GM12878 (cell line): ENCODE data around the gene TPST1. TPM values are rescaled to one million over a fixed set of nuclear protein-coding genes. Genes with fewer than 3 reads are reported as not detected.
"Not testable (repeated sequence)": the region's sequence is repeated elsewhere in the genome, so short reads cannot be mapped to it uniquely, and the experiment has no call there.

Experiments used
- ATAC-seq: fragments of 200-7000 bp; cut with Tn5 transposase; 3 replicates; pipeline ENCODE4 v1.9.1; 2020; ENCODE audit warnings: mild to moderate bottlenecking, moderate library complexity
- BruUV-seq: library from RNA; stranded (reverse); fragments of 400-500 nt; replicated peaks from 2 replicates; lab custom pipeline; 2021; lab: Mats Ljungman, UMichigan
- CTCF ChIA-PET: fragments of 300-600 bp; sonication (Branson Sonifier 250); formaldehyde crosslinking; extraction: SDS; loops from one replicate; lab custom pipeline; 2021; ENCODE audit warnings: inconsistent platforms; lab: Yijun Ruan, JAX
- POLR2A ChIA-PET: fragments of 350-600 bp; formaldehyde crosslinking; extraction: SDS; loops from one replicate; lab custom pipeline; 2021; ENCODE audit warnings: inconsistent platforms; lab: Charles Lee
- RAD21 ChIA-PET: fragments of 300-600 bp; sonication (Branson Sonifier 250); formaldehyde crosslinking; loops from one replicate; lab custom pipeline; 2023; ENCODE audit warnings: antibody characterized with exemption; ENCODE audit not compliant: unreplicated experiment; lab: Charles Lee
- SMC1A ChIA-PET: fragments of 300-600 bp; sonication (Branson Sonifier 250); formaldehyde crosslinking; loops from one replicate; lab custom pipeline; 2023; ENCODE audit not compliant: unreplicated experiment, uncharacterized antibody; lab: Charles Lee
- DNase-seq: peaks from one replicate; pipeline ENCODE4 v3.0.0-alpha.2; 2011; ENCODE audit warnings: low read depth, low spot score
- FAIRE-seq: peaks from 3 replicates; lab custom pipeline; 2011; peaks lifted over from hg19 to GRCh38; lab: Jason Lieb, UNC
- H2AFZ ChIP-seq: 2 replicates; pipeline ENCODE4 v1.6.0; 2011; ENCODE audit warnings: low read depth, low read length, control low read depth; ENCODE audit not compliant: control insufficient read depth
- H3K27ac ChIP-seq: 2 replicates; pipeline ENCODE4 v1.5.1; 2011; ENCODE audit warnings: control low read depth; ENCODE audit not compliant: control insufficient read depth, insufficient read depth
- H3K27me3 ChIP-seq, 2 experiments: replicated peaks in 1 of 2; 2 replicates each; pipeline versions ENCODE4 v1.6.0 to v1.6.1; 2011; ENCODE audit warnings: low read length in 1 of 2; ENCODE audit not compliant: control insufficient read depth in 2 of 2, insufficient read depth in 2 of 2
- H3K36me3 ChIP-seq, 2 experiments: 2 replicates each; pipeline ENCODE4 v1.5.1; 2011; ENCODE audit warnings: low read length in 1 of 2; ENCODE audit not compliant: control insufficient read depth in 2 of 2, insufficient read depth in 2 of 2
- H3K4me1 ChIP-seq: 2 replicates; pipeline ENCODE4 v1.6.1; 2011; ENCODE audit warnings: mild to moderate bottlenecking, low read length, moderate library complexity, mixed read lengths; ENCODE audit not compliant: control insufficient read depth, insufficient read depth
- H3K4me2 ChIP-seq: 2 replicates; pipeline ENCODE4 v1.6.0; 2011; ENCODE audit warnings: control low read depth; ENCODE audit not compliant: control insufficient read depth, insufficient read depth
- H3K4me3 ChIP-seq: fragments of 200-600 bp; sonication (generic); 2 replicates; pipeline ENCODE4 v1.5.1; 2016
- H3K79me2 ChIP-seq: 2 replicates; pipeline ENCODE4 v1.6.0; 2011; ENCODE audit warnings: low read length; ENCODE audit not compliant: control insufficient read depth, insufficient read depth
- H3K9ac ChIP-seq: 2 replicates; pipeline ENCODE4 v1.8.0; 2011; ENCODE audit warnings: low read length, control low read depth, mixed read lengths; ENCODE audit not compliant: control insufficient read depth, insufficient read depth
- H3K9me3 ChIP-seq: replicated peaks from 3 replicates; pipeline ENCODE4 v1.5.1; 2011; ENCODE audit warnings: mild to moderate bottlenecking, low read length; ENCODE audit not compliant: control insufficient read depth, insufficient read depth
- H4K20me1 ChIP-seq: 2 replicates; pipeline ENCODE4 v1.6.0; 2011; ENCODE audit not compliant: control insufficient read depth, insufficient read depth
- BACH1 ChIP-seq: fragments of 450-650 bp; IDR thresholded peaks from 2 replicates; pipeline ENCODE4 v1.6.1; 2017; ENCODE audit warnings: mild to moderate bottlenecking, borderline replicate concordance
- E4F1 ChIP-seq: fragments of 450-650 bp; IDR thresholded peaks from 2 replicates; pipeline ENCODE4 v1.6.1; 2018; ENCODE audit warnings: borderline replicate concordance, mild to moderate bottlenecking; ENCODE audit not compliant: partially characterized antibody
- NFYB ChIP-seq: IDR thresholded peaks from 2 replicates; pipeline ENCODE4 v1.6.1; 2011; ENCODE audit warnings: low read depth, mild to moderate bottlenecking, low read length, improper control_type of control experiment, moderate library complexity; ENCODE audit not compliant: insufficient read depth
- NR2F1 ChIP-seq: fragments of 450-650 bp; conservative IDR thresholded peaks from 2 replicates; pipeline ENCODE4 v1.6.1; 2017; ENCODE audit warnings: mild to moderate bottlenecking
- PAX5 ChIP-seq: IDR thresholded peaks from 2 replicates; pipeline ENCODE4 v1.6.1; 2011; ENCODE audit warnings: low read depth, low read length, borderline replicate concordance
- STAT3 ChIP-seq: IDR thresholded peaks from 2 replicates; pipeline ENCODE4 v1.6.1; 2011; ENCODE audit warnings: low read depth, low read length, improper control_type of control experiment
- ZSCAN29 ChIP-seq: fragments of 450-650 bp; IDR thresholded peaks from 2 replicates; pipeline ENCODE4 v1.6.1; 2017; ENCODE audit warnings: mild to moderate bottlenecking, moderate library complexity
- WGBS: methylation state at CpG from one replicate; pipeline ENCODE4 v1.1.6; 2016; ENCODE audit warnings: low lambda C conversion rate; ENCODE audit not compliant: insufficient replicate concordance, insufficient coverage; ENCODE audit errors: missing lambda C conversion rate; 5-methylcytosine and 5-hydroxymethylcytosine counted together
- in situ Hi-C: fragments of 300-500 bp; cut with MboI; formaldehyde crosslinking; loops from 9 replicates; pipeline ENCODE4 v1.14.3; 2018; ENCODE audit warnings: mixed read lengths
- intact Hi-C: fragments of 100-400 bp; cut with micrococcal nuclease; formaldehyde crosslinking; loops from one replicate; pipeline ENCODE4 v1.14.2; 2022; ENCODE audit not compliant: unreplicated experiment
- polyA plus RNA-seq, 11 experiments: library from polyadenylated mRNA; depleted of rRNA in 4 of 11; unstranded in 6 of 11; stranded (reverse) in 5 of 11; fragments of >200 nt; fragmentation: Nextera tagmentation in 4 of 11; fragmentation: Illumina TruSeq in 1 of 11; extraction: Ambion mirVana in 4 of 11; extraction: Trizol in 1 of 11; gene quantifications; 1 replicate in 1 of 11; 2 replicates in 10 of 11; pipeline versions ENCODE4 v1.2.1 to v1.2.3, GENCODE V29; 2011 to 2016; ENCODE audit warnings: inconsistent platforms in 2 of 11, missing spikeins in 2 of 11, low read depth in 1 of 11
- total RNA-seq, 4 experiments: library from RNA; depleted of rRNA in 3 of 4; stranded (reverse); fragments of >200 nt in 3 of 4; fragmentation: Illumina TruSeq in 1 of 4; extraction: Trizol in 1 of 4; gene quantifications; 2 replicates each; pipeline versions ENCODE4 v1.2.1 to v1.2.3, GENCODE V29; 2013 to 2021

TPST1 gene
- total and polyA plus RNA-seq, 10 of the 15 experiments (the other 5 are each of a cell fraction or from before 2014, with no cell fraction given) = 1.1 to 10.6 (median 7.5) TPM

DNA sequence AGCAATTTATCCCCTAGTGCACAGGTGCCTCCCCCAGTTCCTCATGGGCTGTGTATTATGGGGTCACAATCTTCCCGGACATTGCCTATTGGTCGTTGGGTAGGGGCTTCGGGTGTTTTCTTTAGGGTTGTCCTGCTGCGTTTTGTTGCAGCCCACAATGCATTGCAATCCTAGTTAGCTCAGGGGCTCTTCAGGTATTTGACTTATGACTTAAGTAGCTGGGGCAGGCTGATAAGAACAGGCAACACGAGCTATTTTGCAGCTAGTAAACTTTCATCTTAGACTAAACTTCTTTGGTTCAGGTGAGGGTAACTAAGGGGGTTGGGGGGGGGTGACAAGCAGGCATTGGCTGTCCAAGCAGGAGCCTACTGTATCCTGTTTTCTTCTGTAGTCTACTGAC, 158.5 kb downstream of the TPST1 start:
- intact Hi-C loops = no loop called here
- CTCF ChIA-PET = no interaction called here
- Histone ChIP-seq H3K9me3 (no peaks in the 10 kb centered on the region), H3K27ac (no peak overlapping the region), H2AFZ (no peak overlapping the region), H3K27me3 (no peaks in the 10 kb centered on the region), H3K4me1 (no peaks in the 10 kb centered on the region), H3K4me3 (no peak overlapping the region), H3K79me2 (no peaks in the 10 kb centered on the region), H3K9ac (no peak overlapping the region), H3K36me3 (no peaks in the 10 kb centered on the region), H3K4me2 (no peak overlapping the region), H4K20me1 (no peaks in the 10 kb centered on the region)
- SMC1A ChIA-PET = no interaction called here
- ATAC-seq = no peak
- 32% methylated on average over 5 of the region's 5 CpGs for WGBS
- RAD21 ChIA-PET = no interaction called here
- in situ Hi-C loops = no loop called here
- POLR2A ChIA-PET = interaction anchor here (0.6 to 0.9 kb wide), 2 partner anchors 81 to 107 kb away, joined by 3 read pairs; no protein-coding TSS in a partner anchor
- FAIRE-seq = no peak
- no peak for DNase-seq
- TF ChIP-seq E4F1 (no peak), NR2F1 (no peak), BACH1 (no peak), NFYB (no peak), STAT3 (no peak), PAX5 (no peak), ZSCAN29 (no peak)
- BruUV-seq = no TSS peak

GRCh38 chr7:66365031-66365430, 159.9 kb downstream of the TPST1 start:
- H4K20me1 ChIP-seq, ATAC-seq, H3K4me3 ChIP-seq, H3K4me1 ChIP-seq, CTCF ChIA-PET, H3K27ac ChIP-seq, BruUV-seq, POLR2A ChIA-PET, intact Hi-C loops, H3K9me3 ChIP-seq, H3K4me2 ChIP-seq, H3K79me2 ChIP-seq, H3K9ac ChIP-seq, DNase-seq, H3K27me3 ChIP-seq, FAIRE-seq, H3K36me3 ChIP-seq, in situ Hi-C loops, SMC1A ChIA-PET, H2AFZ ChIP-seq: not testable (repeated sequence)
- WGBS = 83% methylated on average over 14 of the region's 14 CpGs
- RAD21 ChIA-PET = interaction anchor here (0.9 kb wide), 1 partner anchor 160 kb away, joined by 3 read pairs; the partner anchor contains the start of gene TPST1
